COLO829 (cell line): ENCODE data around the gene ZNF14.
A peak's percentile ranks its signal among the peaks of the same experiment; 100 is the strongest.
"Not testable (repeated sequence)": the region's sequence is repeated elsewhere in the genome, so short reads cannot be mapped to it uniquely, and the experiment has no call there.

Experiments used
- DNase-seq: peaks from one replicate; pipeline ENCODE4 v3.0.0; 2012; ENCODE audit warnings: low spot score

Gene ZNF14

GRCh38 chr19:19732579-19733501 lies at the start of gene ZNF14:
Gene ZNF14, minus strand, starts transcription at chr19:19733112. Its CDS starts 154 bp downstream, at chr19:19732958.
- peak; percentile 99 for DNase-seq

DNA sequence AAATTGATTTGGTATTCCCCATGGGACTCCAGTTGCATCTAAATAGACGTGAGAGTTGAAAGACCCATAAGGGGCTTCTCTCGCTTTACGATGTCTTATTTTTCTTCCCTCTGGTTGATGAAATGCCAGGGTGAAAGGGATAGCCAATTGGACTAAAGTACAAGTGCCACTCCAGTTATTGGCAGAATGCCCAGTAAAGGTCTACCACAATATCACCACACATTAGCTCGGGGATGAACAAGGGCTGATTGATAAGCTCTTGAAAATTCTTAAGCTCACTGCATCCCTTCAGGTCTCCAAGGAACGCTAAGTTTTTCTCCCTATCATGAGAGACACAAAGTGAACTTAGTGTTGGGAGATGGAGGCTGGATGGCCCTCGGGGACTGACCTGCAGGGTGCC lies 48.9 kb upstream of the ZNF14 start:
- peak; percentile 37 for DNase-seq

GRCh38 chr19:19778666-19779065 lies 45.8 kb upstream of the ZNF14 start:
- no peak for DNase-seq

GRCh38 chr19:19777692-19778091 lies 44.8 kb upstream of the ZNF14 start:
- no peak for DNase-seq

- DNase-seq: peak; percentile 88
Observed at GRCh38 chr19:19776206-19777008, 43.5 kb upstream of the ZNF14 start.

GRCh38 chr19:19775891-19776205 lies 42.9 kb upstream of the ZNF14 start:
- DNase-seq: no peak

DNA sequence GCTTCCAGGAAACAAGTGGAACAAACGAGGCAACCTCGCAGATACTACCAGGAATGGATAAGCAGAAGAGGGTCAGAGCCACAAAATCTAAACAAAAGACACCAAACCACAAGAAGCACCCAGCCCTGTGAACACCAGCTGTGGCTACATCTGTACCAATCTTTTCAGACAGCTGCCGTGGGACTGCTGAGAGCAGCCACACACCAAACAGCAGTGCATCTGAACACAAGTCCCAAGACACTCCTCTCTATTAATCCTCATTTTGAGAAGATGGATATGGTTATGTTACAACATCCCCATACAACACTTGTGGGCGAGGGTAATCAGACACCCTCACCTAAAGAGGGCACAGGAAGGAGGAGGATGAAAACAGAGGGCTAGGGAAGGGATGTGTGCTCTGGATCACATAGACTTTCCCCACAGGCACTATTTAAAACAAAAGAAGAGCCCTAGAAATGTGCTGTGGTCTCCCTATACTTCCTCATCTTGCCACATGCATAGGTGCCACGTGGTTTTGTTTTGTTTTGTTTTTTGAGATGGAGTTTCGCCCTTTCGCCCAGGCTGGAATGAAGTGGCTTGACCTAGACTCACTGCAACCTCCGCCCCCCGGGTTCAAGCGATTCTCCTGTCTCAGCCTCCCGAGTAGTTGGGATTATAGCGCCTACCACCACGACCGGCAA lies 41.6 kb upstream of the ZNF14 start:
- DNase-seq: no peak

DNA sequence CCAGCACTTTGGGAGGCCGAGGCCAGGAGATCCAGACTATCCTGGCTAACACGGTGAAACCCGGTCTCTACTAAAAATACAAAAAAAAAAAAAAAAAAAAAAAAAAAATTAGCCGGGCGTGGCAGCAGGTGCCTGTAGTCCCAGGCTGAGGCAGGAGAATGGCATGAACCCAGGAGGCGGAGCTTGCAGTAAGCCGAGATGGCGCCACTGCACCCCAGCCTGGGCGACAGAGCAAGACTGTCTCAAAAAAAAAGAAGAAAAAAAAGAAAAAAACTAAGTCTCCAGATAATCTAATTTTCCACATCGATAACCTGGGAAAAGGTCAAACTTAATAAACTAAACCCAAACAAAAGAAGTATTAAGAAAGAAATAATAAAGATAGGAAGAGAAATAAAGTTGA lies 39.1 kb upstream of the ZNF14 start:
- not testable (repeated sequence) for DNase-seq

- not testable (repeated sequence) for DNase-seq
Observed at GRCh38 chr19:19769971-19770370, 37.1 kb upstream of the ZNF14 start.

DNA sequence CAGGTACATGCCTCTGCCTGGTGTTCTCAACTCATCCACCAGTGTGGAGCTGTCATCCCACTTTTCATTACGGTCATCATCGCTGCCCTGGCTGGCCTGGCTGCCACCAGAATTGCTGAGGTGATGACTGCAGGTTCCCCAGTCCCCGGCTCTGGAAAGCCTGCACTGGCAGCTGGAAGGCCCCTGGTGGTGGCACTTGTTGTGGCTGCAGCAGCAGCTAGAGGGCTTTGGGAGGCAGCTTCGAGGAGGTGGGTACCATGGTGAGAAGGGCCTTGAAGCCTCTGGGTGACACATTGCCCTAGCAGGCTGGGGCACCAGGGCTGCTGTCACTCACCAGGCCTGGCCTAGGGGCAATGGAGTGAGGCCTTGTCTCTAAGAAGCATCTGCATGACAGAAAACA lies 25.3 kb upstream of the ZNF14 start:
- DNase-seq: no peak

- DNase-seq: no peak
Observed at GRCh38 chr19:19752760-19753403, 20.0 kb upstream of the ZNF14 start.

- no peak for DNase-seq
Observed at GRCh38 chr19:19751846-19752245, 18.9 kb upstream of the ZNF14 start.

DNA sequence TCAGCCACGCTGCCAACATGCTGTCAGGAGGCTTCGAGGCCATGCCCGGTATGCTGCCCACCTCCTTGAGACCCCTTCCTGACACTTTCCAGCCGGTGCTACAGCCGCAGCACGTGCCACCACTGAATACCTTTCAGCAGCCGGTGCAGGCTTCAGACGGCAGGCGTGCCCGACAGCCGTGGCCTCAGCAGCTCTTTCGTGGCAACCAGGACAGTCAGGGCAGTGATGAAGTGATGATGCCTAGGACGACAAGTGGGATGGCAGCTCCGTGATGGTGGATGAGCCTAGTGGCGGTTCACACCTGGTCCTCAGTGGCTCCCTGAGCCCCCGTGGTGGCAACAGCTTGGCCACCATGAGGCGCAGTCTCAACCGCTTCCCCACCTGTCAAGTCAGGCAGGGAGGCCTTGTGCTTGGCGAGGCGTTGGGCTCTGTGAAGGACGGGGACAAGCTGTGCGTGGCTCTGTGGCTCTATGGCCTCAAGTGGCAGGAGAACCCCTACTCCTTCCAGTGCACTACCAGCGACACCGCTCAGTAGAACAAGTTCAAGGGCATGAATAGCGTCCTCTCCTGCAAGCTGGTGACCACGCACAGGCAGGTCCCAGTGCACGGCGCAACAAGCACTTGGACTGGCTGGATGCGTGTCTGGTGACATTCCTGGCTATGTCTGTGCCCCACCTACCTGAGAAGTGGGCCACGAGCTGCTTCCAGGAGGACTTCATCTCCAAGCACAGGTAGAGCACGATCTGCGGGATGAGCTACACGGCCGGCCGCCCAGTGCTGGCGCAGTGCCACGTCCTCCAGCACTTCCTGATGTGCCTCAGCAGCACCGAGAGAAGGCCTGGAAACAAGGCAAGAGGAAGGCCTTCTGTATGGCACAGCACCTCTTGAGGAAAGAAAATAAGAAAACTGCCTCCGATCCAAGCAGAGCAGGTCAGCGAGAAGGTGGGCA lies 18.2 kb upstream of the ZNF14 start:
- no peak for DNase-seq

- no peak for DNase-seq
Observed at GRCh38 chr19:19749908-19750841, 17.3 kb upstream of the ZNF14 start.

- DNase-seq: no peak
Observed at GRCh38 chr19:19749117-19749907, 16.4 kb upstream of the ZNF14 start.

- no peak for DNase-seq
Observed at GRCh38 chr19:19748249-19748938, 15.5 kb upstream of the ZNF14 start.

GRCh38 chr19:19747357-19748220 lies 14.7 kb upstream of the ZNF14 start:
- no peak for DNase-seq
